Measurements from ENCODE around the gene RPN2. TPM values are rescaled to one million over a fixed set of nuclear protein-coding genes. Genes with fewer than 3 reads are reported as not detected.

The RPN2 gene
- total and polyA plus RNA-seq, 2 donors from 2014 or later, result 175 to 207 TPM

GRCh38 chr20:37243076-37243936, 64.2 kb downstream of the RPN2 start:
- Histone ChIP-seq H3K4me1 (ENCODE audit: control insufficient read depth in 2 of 3, insufficient read depth in 2 of 3, low read depth in 1 of 3, low read length in 3 of 3) (peaks cover 0 to 3% (median 0%) of the 10 kb centered on the region in 3 donors), H3K9ac (ENCODE audit: low read length in 3 of 3) (no peak overlapping the region), H3K4me3 (ENCODE audit: low read length in 3 of 3) (no peak overlapping the region), H3K27ac (ENCODE audit: low read depth in 2 of 2, low read length in 2 of 2) (no peak overlapping the region), H3K9me3 (ENCODE audit: control insufficient read depth in 2 of 3, insufficient read depth in 1 of 3, low read length in 3 of 3) (no peaks in the 10 kb centered on the region), H3K36me3 (ENCODE audit: control insufficient read depth in 2 of 3, insufficient read depth in 3 of 3, low read length in 3 of 3) (peaks cover 2 to 26% (median 16%) of the 10 kb centered on the region in 3 donors), H3K27me3 (ENCODE audit: control insufficient read depth, insufficient read depth, low read length) (no peaks in the 10 kb centered on the region)
- TF ChIP-seq, protein P1, sequence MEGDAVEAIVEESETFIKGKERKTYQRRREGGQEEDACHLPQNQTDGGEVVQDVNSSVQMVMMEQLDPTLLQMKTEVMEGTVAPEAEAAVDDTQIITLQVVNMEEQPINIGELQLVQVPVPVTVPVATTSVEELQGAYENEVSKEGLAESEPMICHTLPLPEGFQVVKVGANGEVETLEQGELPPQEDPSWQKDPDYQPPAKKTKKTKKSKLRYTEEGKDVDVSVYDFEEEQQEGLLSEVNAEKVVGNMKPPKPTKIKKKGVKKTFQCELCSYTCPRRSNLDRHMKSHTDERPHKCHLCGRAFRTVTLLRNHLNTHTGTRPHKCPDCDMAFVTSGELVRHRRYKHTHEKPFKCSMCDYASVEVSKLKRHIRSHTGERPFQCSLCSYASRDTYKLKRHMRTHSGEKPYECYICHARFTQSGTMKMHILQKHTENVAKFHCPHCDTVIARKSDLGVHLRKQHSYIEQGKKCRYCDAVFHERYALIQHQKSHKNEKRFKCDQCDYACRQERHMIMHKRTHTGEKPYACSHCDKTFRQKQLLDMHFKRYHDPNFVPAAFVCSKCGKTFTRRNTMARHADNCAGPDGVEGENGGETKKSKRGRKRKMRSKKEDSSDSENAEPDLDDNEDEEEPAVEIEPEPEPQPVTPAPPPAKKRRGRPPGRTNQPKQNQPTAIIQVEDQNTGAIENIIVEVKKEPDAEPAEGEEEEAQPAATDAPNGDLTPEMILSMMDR (IDR thresholded peaks at IDR 0.05; ENCODE audit: borderline replicate concordance, extremely low read depth, insufficient read depth), result no peak
- DNase-seq, result no peak
- no peak for FAIRE-seq
- intact Hi-C loops (cut with DNase I), result no loop called here

GRCh38 chr20:37243937-37244571, 64.9 kb downstream of the RPN2 start:
- intact Hi-C loops (cut with DNase I), result no loop called here
- FAIRE-seq (no peak), DNase-seq (no peak)
- TF ChIP-seq, protein P1 (IDR thresholded peaks at IDR 0.05; ENCODE audit: borderline replicate concordance, extremely low read depth, insufficient read depth), result no peak
- peaks cover 2 to 26% (median 13%) of the 10 kb centered on the region in 3 donors for H3K36me3 ChIP-seq (ENCODE audit: control insufficient read depth in 2 of 3, insufficient read depth in 3 of 3, low read length in 3 of 3)
- no peaks in the 10 kb centered on the region for H3K9me3 ChIP-seq (ENCODE audit: control insufficient read depth in 2 of 3, insufficient read depth in 1 of 3, low read length in 3 of 3)
- H3K27me3 ChIP-seq (ENCODE audit: control insufficient read depth, insufficient read depth, low read length), result no peaks in the 10 kb centered on the region
- no peak overlapping the region for H3K9ac ChIP-seq (ENCODE audit: low read length in 3 of 3)
- no peak overlapping the region for H3K4me3 ChIP-seq (ENCODE audit: low read length in 3 of 3)
- peaks cover 0 to 3% (median 0%) of the 10 kb centered on the region in 3 donors for H3K4me1 ChIP-seq (ENCODE audit: control insufficient read depth in 2 of 3, insufficient read depth in 2 of 3, low read depth in 1 of 3, low read length in 3 of 3)
- no peak overlapping the region for H3K27ac ChIP-seq (ENCODE audit: low read depth in 2 of 2, low read length in 2 of 2)

DNA sequence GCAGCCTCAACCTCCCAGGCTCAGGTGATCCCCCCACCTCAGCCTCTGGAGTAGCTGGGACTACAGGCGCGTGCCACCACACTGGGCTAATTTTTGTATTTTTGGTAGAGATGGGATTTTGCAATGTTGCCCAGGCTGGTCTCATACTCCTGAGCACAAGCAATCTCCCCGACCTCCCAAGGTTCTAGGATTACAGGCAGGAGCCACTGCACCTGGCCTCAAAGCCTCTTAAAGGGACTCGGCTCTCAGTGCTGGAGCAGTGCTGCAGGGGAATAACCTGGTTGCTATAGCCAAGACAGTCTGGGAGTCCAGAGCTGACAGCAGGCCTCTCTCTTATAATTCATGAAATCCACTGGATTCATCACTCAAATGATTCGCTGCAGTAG, 65.4 kb downstream of the RPN2 start:
- Histone ChIP-seq H3K27me3 (ENCODE audit: control insufficient read depth, insufficient read depth, low read length) (no peaks in the 10 kb centered on the region), H3K9me3 (ENCODE audit: control insufficient read depth in 2 of 3, insufficient read depth in 1 of 3, low read length in 3 of 3) (no peaks in the 10 kb centered on the region), H3K27ac (ENCODE audit: low read depth in 2 of 2, low read length in 2 of 2) (no peak overlapping the region), H3K36me3 (ENCODE audit: control insufficient read depth in 2 of 3, insufficient read depth in 3 of 3, low read length in 3 of 3) (peaks cover 2 to 26% (median 9%) of the 10 kb centered on the region in 3 donors), H3K4me3 (ENCODE audit: low read length in 3 of 3) (no peak overlapping the region), H3K4me1 (ENCODE audit: control insufficient read depth in 2 of 3, insufficient read depth in 2 of 3, low read depth in 1 of 3, low read length in 3 of 3) (peaks cover 0 to 3% (median 0%) of the 10 kb centered on the region in 3 donors), H3K9ac (ENCODE audit: low read length in 3 of 3) (no peak overlapping the region)
- DNase-seq (no peak), FAIRE-seq (no peak)
- TF ChIP-seq, protein P1 (IDR thresholded peaks at IDR 0.05; ENCODE audit: borderline replicate concordance, extremely low read depth, insufficient read depth), result no peak
- intact Hi-C loops (cut with DNase I), result no loop called here

All from kidney (tissue), 14 donors.